CD4-positive, alpha-beta T cell treated with Interleukin-15 for 4 hours (primary cell): ENCODE results near the gene CASQ1.

Source experiments
- DNase-seq: peaks from one replicate; pipeline ENCODE4 v3.0.0-alpha.2; 2020; ENCODE audit warnings: low spot score

The CASQ1 gene

GRCh38 chr1:160205242-160206035, 15.1 kb downstream of the CASQ1 start, which contains the start of gene PEA15:
Gene PEA15 (plus strand): TSS chr1:160205384. CDS start chr1:160211545, 6,161 bp downstream.
- peak; percentile 66 for DNase-seq

GRCh38 chr1:160206036-160206389, 15.6 kb downstream of the CASQ1 start:
- peak; percentile 59 for DNase-seq

GRCh38 chr1:160206421-160207117, 16.2 kb downstream of the CASQ1 start:
- no peak for DNase-seq

GRCh38 chr1:160207118-160207650, 16.8 kb downstream of the CASQ1 start:
- DNase-seq = no peak

- DNase-seq = no peak
Observed at GRCh38 chr1:160207771-160208556, 17.6 kb downstream of the CASQ1 start.

GRCh38 chr1:160208557-160209320, 18.4 kb downstream of the CASQ1 start:
- no peak for DNase-seq

- no peak for DNase-seq
Observed at GRCh38 chr1:160209321-160210046, 19.1 kb downstream of the CASQ1 start.

- no peak for DNase-seq
Observed at GRCh38 chr1:160210561-160210960, 20.2 kb downstream of the CASQ1 start.

GRCh38 chr1:160211046-160211790, 20.8 kb downstream of the CASQ1 start:
- no peak for DNase-seq

GRCh38 chr1:160214481-160215140, 24.2 kb downstream of the CASQ1 start:
- no peak for DNase-seq

- no peak for DNase-seq
Observed at GRCh38 chr1:160216301-160216700, 25.9 kb downstream of the CASQ1 start.

GRCh38 chr1:160217481-160218051, 27.2 kb downstream of the CASQ1 start:
- DNase-seq = no peak

- no peak for DNase-seq
Observed at GRCh38 chr1:160219062-160219929, 28.9 kb downstream of the CASQ1 start.

- no peak for DNase-seq
Observed at GRCh38 chr1:160220301-160220700, 29.9 kb downstream of the CASQ1 start.

GRCh38 chr1:160221089-160221488, 30.7 kb downstream of the CASQ1 start:
- DNase-seq = no peak

GRCh38 chr1:160222546-160222945, 32.2 kb downstream of the CASQ1 start:
- no peak for DNase-seq

- DNase-seq = no peak
Observed at GRCh38 chr1:160224606-160225005, 34.2 kb downstream of the CASQ1 start.

- DNase-seq = no peak
Observed at GRCh38 chr1:160225345-160225744, 35.0 kb downstream of the CASQ1 start.
